ENCODE data around the gene TTC3. TPM values are rescaled to one million over a fixed set of nuclear protein-coding genes. Genes with fewer than 3 reads are reported as not detected.
A peak's percentile ranks its signal among the peaks of the same experiment; 100 is the strongest.
"Not testable (repeated sequence)": the region's sequence is repeated elsewhere in the genome, so short reads cannot be mapped to it uniquely, and the experiment has no call there.

TTC3 gene
- 100 to 1,000 TPM in 1 of 4 donors, 10 to 100 TPM in 3; 18.6 to 106 (median 29.0) TPM for polyA plus RNA-seq
- long read RNA-seq, donor 1, partial matches to known transcripts, result 68 of 70 reads
- long read RNA-seq, donor 1, other reads (novel, unspliced or antisense), result 0 of 70 reads
- long read RNA-seq, donor 2, partial matches to known transcripts, result 0 of 3 reads
- long read RNA-seq, donor 2, other reads (novel, unspliced or antisense), result 0 of 3 reads
- long read RNA-seq, donor 3, partial matches to known transcripts, result 26 of 32 reads
- long read RNA-seq, donor 3, other reads (novel, unspliced or antisense), result 0 of 32 reads
- long read RNA-seq, donor 4, result 0 reads
- long read RNA-seq, donor 5, result 0 reads
- long read RNA-seq, donor 6, partial matches to known transcripts, result 0 of 1 reads
- long read RNA-seq, donor 6, other reads (novel, unspliced or antisense), result 0 of 1 reads
- long read RNA-seq, donor 7, partial matches to known transcripts, result 33 of 38 reads
- long read RNA-seq, donor 7, other reads (novel, unspliced or antisense), result 0 of 38 reads
- long read RNA-seq, donor 8, partial matches to known transcripts, result 5 of 8 reads
- long read RNA-seq, donor 8, other reads (novel, unspliced or antisense), result 0 of 8 reads
- long read RNA-seq, donor 9, result 0 reads
- long read RNA-seq, donor 10, partial matches to known transcripts, result 96 of 103 reads
- long read RNA-seq, donor 10, other reads (novel, unspliced or antisense), result 0 of 103 reads

GRCh38 chr21:37072988-37073416 is at the start of gene TTC3, which contains the start of gene PIGP:
TSS of gene TTC3 (plus strand) at chr21:37073254. CDS start at chr21:37087258, 14,004 bp downstream.
TSS of gene PIGP (minus strand) at chr21:37073071. CDS start at chr21:37072515, 556 bp downstream.
- WGBS, 3 donors, result 0 to 1% (median 0%) methylated on average over 18 to 61 of the region's 61 CpGs
- H3K4me1 ChIP-seq (ENCODE audit: control insufficient read depth in 3 of 3, insufficient read depth in 2 of 3, low read depth in 1 of 3, low read length in 2 of 3), result peaks cover 4 to 8% (median 5%) of the 10 kb centered on the region in 3 donors
- no peak for FAIRE-seq

GRCh38 chr21:37026499-37026898 is 46.6 kb upstream of the TTC3 start:
- FAIRE-seq, result no peak

More at GRCh38 chr21:37072988-37073416, at the start of gene TTC3, which contains the start of gene PIGP:
- peak; percentile 90 to 98 for DNase-seq
- peak within 1 kb of the TSS; percentile 77 to 87 (median 85) for H3K4me3 ChIP-seq (ENCODE audit: low read depth in 1 of 3, low read length in 3 of 3)
- H3K9me3 ChIP-seq (ENCODE audit: control insufficient read depth in 2 of 2, insufficient read depth in 1 of 2, low read depth in 1 of 2, low read length in 1 of 2), result peaks cover 0 to 5% of the 10 kb centered on the region in 2 donors
- peaks cover 0 to 6% (median 2%) of the 10 kb centered on the region in 3 donors for H3K36me3 ChIP-seq (ENCODE audit: control insufficient read depth in 3 of 3, insufficient read depth in 2 of 3, low read depth in 1 of 3, low read length in 3 of 3)
- H3K27me3 ChIP-seq (ENCODE audit: control insufficient read depth in 3 of 3, insufficient read depth in 3 of 3, low read length in 3 of 3), result no peaks in the 10 kb centered on the region
- H3K27ac ChIP-seq (ENCODE audit: low read depth in 1 of 3, low read length in 2 of 3), result peak within 1 kb of the TSS; percentile 94 to 99 (median 97)

GRCh38 chr21:37028570-37028969 is 44.5 kb upstream of the TTC3 start:
- DNase-seq (no peak), FAIRE-seq (no peak)
- Histone ChIP-seq H3K27me3 (ENCODE audit: control insufficient read depth in 3 of 3, insufficient read depth in 3 of 3, low read length in 3 of 3) (no peaks in the 10 kb centered on the region), H3K4me3 (ENCODE audit: low read depth in 1 of 3, low read length in 3 of 3) (no peak overlapping the region), H3K9me3 (ENCODE audit: control insufficient read depth in 2 of 2, insufficient read depth in 1 of 2, low read depth in 1 of 2, low read length in 1 of 2) (no peaks in the 10 kb centered on the region), H3K27ac (ENCODE audit: low read depth in 1 of 3, low read length in 2 of 3) (no peak overlapping the region), H3K4me1 (ENCODE audit: control insufficient read depth in 3 of 3, insufficient read depth in 2 of 3, low read depth in 1 of 3, low read length in 2 of 3) (no peaks in the 10 kb centered on the region), H3K36me3 (ENCODE audit: control insufficient read depth in 3 of 3, insufficient read depth in 2 of 3, low read depth in 1 of 3, low read length in 3 of 3) (no peaks in the 10 kb centered on the region)
- 79 to 83% (median 79%) methylated on average over 4 of the region's 4 CpGs for WGBS, 3 donors

More at GRCh38 chr21:37026499-37026898, 46.6 kb upstream of the TTC3 start:
- DNase-seq, result no peak
- Histone ChIP-seq H3K27me3 (ENCODE audit: control insufficient read depth in 3 of 3, insufficient read depth in 3 of 3, low read length in 3 of 3) (no peaks in the 10 kb centered on the region), H3K9me3 (ENCODE audit: control insufficient read depth in 2 of 2, insufficient read depth in 1 of 2, low read depth in 1 of 2, low read length in 1 of 2) (no peaks in the 10 kb centered on the region), H3K36me3 (ENCODE audit: control insufficient read depth in 3 of 3, insufficient read depth in 2 of 3, low read depth in 1 of 3, low read length in 3 of 3) (no peaks in the 10 kb centered on the region), H3K4me1 (ENCODE audit: control insufficient read depth in 3 of 3, insufficient read depth in 2 of 3, low read depth in 1 of 3, low read length in 2 of 3) (no peaks in the 10 kb centered on the region), H3K27ac (ENCODE audit: low read depth in 1 of 3, low read length in 2 of 3) (no peak overlapping the region), H3K4me3 (ENCODE audit: low read depth in 1 of 3, low read length in 3 of 3) (no peak overlapping the region)
- 38 to 43% (median 40%) methylated on average over 4 of the region's 4 CpGs for WGBS, 3 donors

GRCh38 chr21:37030864-37031263 is 42.2 kb upstream of the TTC3 start:
- Histone ChIP-seq H3K27ac (ENCODE audit: low read depth in 1 of 3, low read length in 2 of 3) (no peak overlapping the region), H3K4me3 (ENCODE audit: low read depth in 1 of 3, low read length in 3 of 3) (no peak overlapping the region), H3K27me3 (ENCODE audit: control insufficient read depth in 3 of 3, insufficient read depth in 3 of 3, low read length in 3 of 3) (no peaks in the 10 kb centered on the region), H3K9me3 (ENCODE audit: control insufficient read depth in 2 of 2, insufficient read depth in 1 of 2, low read depth in 1 of 2, low read length in 1 of 2) (no peaks in the 10 kb centered on the region), H3K4me1 (ENCODE audit: control insufficient read depth in 3 of 3, insufficient read depth in 2 of 3, low read depth in 1 of 3, low read length in 2 of 3) (no peaks in the 10 kb centered on the region), H3K36me3 (ENCODE audit: control insufficient read depth in 3 of 3, insufficient read depth in 2 of 3, low read depth in 1 of 3, low read length in 3 of 3) (no peaks in the 10 kb centered on the region)
- FAIRE-seq, result no peak
- DNase-seq, result no peak
- WGBS, 3 donors, result 90 to 95% (median 93%) methylated on average over 4 of the region's 4 CpGs

- H3K4me3 ChIP-seq (ENCODE audit: low read depth in 1 of 3, low read length in 3 of 3), result no peak overlapping the region
- FAIRE-seq (no peak), DNase-seq (no peak)
- no peaks in the 10 kb centered on the region for H3K4me1 ChIP-seq (ENCODE audit: control insufficient read depth in 3 of 3, insufficient read depth in 2 of 3, low read depth in 1 of 3, low read length in 2 of 3)
- 81 to 84% (median 83%) methylated on average over 5 of the region's 5 CpGs for WGBS, 3 donors
- H3K9me3 ChIP-seq (ENCODE audit: control insufficient read depth in 2 of 2, insufficient read depth in 1 of 2, low read depth in 1 of 2, low read length in 1 of 2), result no peaks in the 10 kb centered on the region
- H3K36me3 ChIP-seq (ENCODE audit: control insufficient read depth in 3 of 3, insufficient read depth in 2 of 3, low read depth in 1 of 3, low read length in 3 of 3), result no peaks in the 10 kb centered on the region
- H3K27me3 ChIP-seq (ENCODE audit: control insufficient read depth in 3 of 3, insufficient read depth in 3 of 3, low read length in 3 of 3), result no peaks in the 10 kb centered on the region
- no peak overlapping the region for H3K27ac ChIP-seq (ENCODE audit: low read depth in 1 of 3, low read length in 2 of 3)
Observed at GRCh38 chr21:37032293-37032692, 40.8 kb upstream of the TTC3 start.

- Histone ChIP-seq H3K4me1 (ENCODE audit: control insufficient read depth in 3 of 3, insufficient read depth in 2 of 3, low read depth in 1 of 3, low read length in 2 of 3) (no peaks in the 10 kb centered on the region), H3K36me3 (ENCODE audit: control insufficient read depth in 3 of 3, insufficient read depth in 2 of 3, low read depth in 1 of 3, low read length in 3 of 3) (no peaks in the 10 kb centered on the region), H3K9me3 (ENCODE audit: control insufficient read depth in 2 of 2, insufficient read depth in 1 of 2, low read depth in 1 of 2, low read length in 1 of 2) (no peaks in the 10 kb centered on the region), H3K27ac (ENCODE audit: low read depth in 1 of 3, low read length in 2 of 3) (no peak overlapping the region), H3K27me3 (ENCODE audit: control insufficient read depth in 3 of 3, insufficient read depth in 3 of 3, low read length in 3 of 3) (no peaks in the 10 kb centered on the region), H3K4me3 (ENCODE audit: low read depth in 1 of 3, low read length in 3 of 3) (no peak overlapping the region)
- DNase-seq, result no peak
- no peak for FAIRE-seq
- 57 to 65% (median 63%) methylated on average over 4 of the region's 4 CpGs for WGBS, 3 donors
Observed at GRCh38 chr21:37032877-37033471, 40.1 kb upstream of the TTC3 start.

GRCh38 chr21:37034394-37034793 is 38.7 kb upstream of the TTC3 start:
- not testable (repeated sequence) for H3K27me3 ChIP-seq (ENCODE audit: control insufficient read depth in 3 of 3, insufficient read depth in 3 of 3, low read length in 3 of 3); H3K27ac ChIP-seq (ENCODE audit: low read depth in 1 of 3, low read length in 2 of 3); FAIRE-seq; H3K4me1 ChIP-seq (ENCODE audit: control insufficient read depth in 3 of 3, insufficient read depth in 2 of 3, low read depth in 1 of 3, low read length in 2 of 3); H3K36me3 ChIP-seq (ENCODE audit: control insufficient read depth in 3 of 3, insufficient read depth in 2 of 3, low read depth in 1 of 3, low read length in 3 of 3); H3K4me3 ChIP-seq (ENCODE audit: low read depth in 1 of 3, low read length in 3 of 3); DNase-seq; H3K9me3 ChIP-seq (ENCODE audit: control insufficient read depth in 2 of 2, insufficient read depth in 1 of 2, low read depth in 1 of 2, low read length in 1 of 2)
- WGBS, 3 donors, result 76 to 85% (median 79%) methylated on average over 4 of the region's 4 CpGs

- no peak overlapping the region for H3K27ac ChIP-seq (ENCODE audit: low read depth in 1 of 3, low read length in 2 of 3)
- 81 to 89% (median 86%) methylated on average over 4 of the region's 4 CpGs for WGBS, 3 donors
- DNase-seq (no peak), FAIRE-seq (no peak)
- H3K27me3 ChIP-seq (ENCODE audit: control insufficient read depth in 3 of 3, insufficient read depth in 3 of 3, low read length in 3 of 3), result no peaks in the 10 kb centered on the region
- H3K4me3 ChIP-seq (ENCODE audit: low read depth in 1 of 3, low read length in 3 of 3), result no peak overlapping the region
- no peaks in the 10 kb centered on the region for H3K4me1 ChIP-seq (ENCODE audit: control insufficient read depth in 3 of 3, insufficient read depth in 2 of 3, low read depth in 1 of 3, low read length in 2 of 3)
- H3K9me3 ChIP-seq (ENCODE audit: control insufficient read depth in 2 of 2, insufficient read depth in 1 of 2, low read depth in 1 of 2, low read length in 1 of 2), result no peaks in the 10 kb centered on the region
- H3K36me3 ChIP-seq (ENCODE audit: control insufficient read depth in 3 of 3, insufficient read depth in 2 of 3, low read depth in 1 of 3, low read length in 3 of 3), result no peaks in the 10 kb centered on the region
Observed at GRCh38 chr21:37036177-37036576, 36.9 kb upstream of the TTC3 start.

Measured in small intestine (tissue), 16 donors.